Measurements from ENCODE around the gene UCHL5.

GRCh38 chr1:192973988-192974387, 85.2 kb downstream of the UCHL5 start:
- TF ChIP-seq EP300 (IDR thresholded peaks at IDR 0.05) (no peak), POLR2A (IDR thresholded peaks at IDR 0.05) (no peak)

Measured in suprapubic skin (tissue), 2 donors.